Measurements from ENCODE around the gene ITSN1. TPM values are rescaled to one million over a fixed set of nuclear protein-coding genes. Genes with fewer than 3 reads are reported as not detected.

The ITSN1 gene
- total RNA-seq, 1 donor from 2014 or later = 4.5 TPM

DNA sequence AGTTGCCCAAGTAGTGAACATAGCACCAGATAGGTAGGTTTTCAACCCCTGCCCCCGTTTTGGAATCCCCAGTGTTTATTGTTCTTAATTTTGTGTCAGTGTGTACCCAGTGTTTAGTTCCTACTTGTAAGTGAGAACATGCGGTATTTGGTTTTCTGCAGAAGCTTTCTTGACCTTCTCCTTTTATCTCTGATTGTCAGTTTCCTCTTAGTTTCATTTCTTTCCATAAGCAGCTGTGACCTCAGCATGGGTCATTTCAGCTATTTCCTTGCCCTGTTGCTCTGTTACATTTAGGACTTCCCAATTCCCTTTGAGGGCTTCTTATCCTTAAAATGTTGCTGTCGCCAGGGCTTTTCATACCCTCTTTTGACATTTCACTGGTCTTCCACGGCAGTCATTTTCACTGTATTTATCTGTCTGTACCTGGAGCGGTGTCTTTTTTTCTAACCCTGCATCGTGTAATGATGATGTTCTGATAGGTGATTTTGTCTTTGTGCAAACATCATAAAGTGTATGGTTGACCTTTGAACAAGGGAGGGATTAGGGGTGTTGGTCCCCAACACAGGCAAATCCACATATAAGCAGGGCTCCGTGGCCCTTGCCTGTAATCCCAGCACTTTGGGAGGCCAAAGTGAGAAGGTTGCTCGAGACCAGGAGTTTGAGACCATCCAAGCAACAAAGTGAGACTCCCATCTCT lies 15.0 kb downstream of the ITSN1 start:
- Mint-ChIP-seq H3K4me3 (no peak overlapping the region), H3K9me3 (no peaks in the 10 kb centered on the region), H3K4me1 (ENCODE audit: low read depth) (no peaks in the 10 kb centered on the region), H3K27ac (no peak overlapping the region), H3K36me3 (ENCODE audit: low read depth) (no peaks in the 10 kb centered on the region), H3K27me3 (ENCODE audit: insufficient read depth) (peaks cover 2% of the 10 kb centered on the region)
- intact Hi-C loops (cut with micrococcal nuclease) = no loop called here
- no peak for DNase-seq (ENCODE audit: low spot score)

DNA sequence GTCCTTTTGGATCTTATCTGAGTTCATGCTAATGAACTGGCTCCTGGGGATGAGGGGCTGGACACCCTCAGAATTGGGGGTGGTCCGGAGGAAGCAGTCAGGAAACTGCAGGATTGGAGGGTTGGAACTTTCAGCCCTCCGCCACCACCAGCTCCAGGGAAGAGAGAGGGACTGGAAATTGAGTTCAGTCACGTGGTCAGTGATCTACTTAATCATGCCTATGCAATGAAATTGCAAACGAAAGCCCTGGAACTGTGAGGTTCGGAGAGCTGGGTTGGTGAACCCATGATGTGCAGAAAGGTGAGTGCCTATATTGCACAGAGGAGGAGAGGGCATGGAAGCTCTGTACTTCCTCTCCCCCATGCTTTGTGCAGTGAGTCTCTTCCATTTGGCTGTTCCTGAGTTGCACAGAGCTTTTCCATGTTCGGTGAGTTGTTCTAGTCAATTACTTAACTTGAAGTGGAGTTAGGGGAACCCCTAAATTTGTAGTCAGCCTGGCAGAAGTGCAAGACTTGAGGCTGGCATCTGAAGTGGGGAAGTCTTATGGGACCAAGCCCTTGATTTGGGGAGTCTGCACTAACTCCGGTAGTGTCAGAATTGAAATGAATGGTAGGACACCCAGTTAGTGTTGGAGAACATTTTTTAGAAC lies 16.7 kb downstream of the ITSN1 start:
- Mint-ChIP-seq H3K36me3 (ENCODE audit: low read depth) (no peaks in the 10 kb centered on the region), H3K27me3 (ENCODE audit: insufficient read depth) (peaks cover 2% of the 10 kb centered on the region), H3K4me1 (ENCODE audit: low read depth) (no peaks in the 10 kb centered on the region), H3K9me3 (no peaks in the 10 kb centered on the region), H3K27ac (no peak overlapping the region), H3K4me3 (no peak overlapping the region)
- intact Hi-C loops (cut with micrococcal nuclease) = no loop called here
- DNase-seq (ENCODE audit: low spot score) = no peak

- no peak overlapping the region for H3K27ac Mint-ChIP-seq
- H3K4me3 Mint-ChIP-seq = no peak overlapping the region
- H3K4me1 Mint-ChIP-seq (ENCODE audit: low read depth) = no peaks in the 10 kb centered on the region
- H3K36me3 Mint-ChIP-seq (ENCODE audit: low read depth) = no peaks in the 10 kb centered on the region
- no peak for DNase-seq (ENCODE audit: low spot score)
- no peaks in the 10 kb centered on the region for H3K9me3 Mint-ChIP-seq
- H3K27me3 Mint-ChIP-seq (ENCODE audit: insufficient read depth) = peaks cover 2% of the 10 kb centered on the region
- intact Hi-C loops (cut with micrococcal nuclease) = no loop called here
These were observed 17.3 kb downstream of the ITSN1 start for GRCh38 chr21:33659568-33659949.

DNA sequence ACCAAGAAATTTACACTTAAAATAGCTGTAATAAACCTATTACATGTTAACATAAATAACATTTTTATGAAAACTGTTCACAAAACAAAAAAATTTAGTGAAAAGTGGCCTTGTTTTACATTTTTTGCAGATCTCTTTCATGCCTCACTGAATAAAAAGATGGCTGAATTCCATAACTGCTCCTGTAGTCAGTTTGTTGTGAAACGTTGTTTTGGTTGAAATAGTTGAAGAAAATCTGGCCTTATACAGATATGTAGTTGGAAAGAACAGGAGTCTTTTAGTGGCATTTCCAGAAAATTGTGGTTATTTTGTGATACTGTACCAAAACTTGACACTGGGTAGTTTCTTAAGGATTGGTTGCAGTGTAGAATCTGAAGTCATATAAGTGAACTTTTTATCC lies 18.1 kb downstream of the ITSN1 start:
- no peak for DNase-seq (ENCODE audit: low spot score)
- Mint-ChIP-seq H3K9me3 (no peaks in the 10 kb centered on the region), H3K36me3 (ENCODE audit: low read depth) (no peaks in the 10 kb centered on the region), H3K27ac (no peak overlapping the region), H3K4me1 (ENCODE audit: low read depth) (no peaks in the 10 kb centered on the region), H3K4me3 (no peak overlapping the region), H3K27me3 (ENCODE audit: insufficient read depth) (no peaks in the 10 kb centered on the region)
- intact Hi-C loops (cut with micrococcal nuclease) = no loop called here

- no peak overlapping the region for H3K27ac Mint-ChIP-seq
These were observed 18.8 kb downstream of the ITSN1 start for GRCh38 chr21:33661146-33661545.

DNA sequence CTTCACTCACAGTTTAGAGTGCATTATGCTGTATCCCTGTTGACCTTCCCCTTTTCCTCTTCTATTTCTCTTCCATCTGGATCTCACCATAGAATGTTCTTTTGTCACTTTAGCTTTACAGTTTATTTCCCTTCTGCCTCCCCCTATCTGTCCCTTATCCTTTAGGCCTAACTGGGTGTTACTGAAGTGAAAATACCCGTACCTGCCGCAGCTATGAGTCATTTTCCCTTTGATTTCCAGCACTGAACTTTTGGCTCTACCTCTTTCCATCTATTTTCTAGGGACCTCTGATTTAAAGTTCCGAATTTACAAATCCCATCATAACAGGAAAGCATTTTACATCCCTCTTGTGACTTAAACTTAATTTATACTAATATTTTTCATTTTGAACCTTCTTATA lies 19.7 kb downstream of the ITSN1 start:
- H3K9me3 Mint-ChIP-seq = no peaks in the 10 kb centered on the region
- H3K36me3 Mint-ChIP-seq (ENCODE audit: low read depth) = no peaks in the 10 kb centered on the region
- intact Hi-C loops (cut with micrococcal nuclease) = no loop called here
- DNase-seq (ENCODE audit: low spot score) = no peak
- H3K27me3 Mint-ChIP-seq (ENCODE audit: insufficient read depth) = no peaks in the 10 kb centered on the region
- H3K27ac Mint-ChIP-seq = no peak overlapping the region
- H3K4me1 Mint-ChIP-seq (ENCODE audit: low read depth) = no peaks in the 10 kb centered on the region
- H3K4me3 Mint-ChIP-seq = no peak overlapping the region

More at GRCh38 chr21:33661146-33661545, 18.8 kb downstream of the ITSN1 start:
- no peaks in the 10 kb centered on the region for H3K9me3 Mint-ChIP-seq
- no peak overlapping the region for H3K4me3 Mint-ChIP-seq
- H3K4me1 Mint-ChIP-seq (ENCODE audit: low read depth) = no peaks in the 10 kb centered on the region
- DNase-seq (ENCODE audit: low spot score) = no peak
- intact Hi-C loops (cut with micrococcal nuclease) = no loop called here
- no peaks in the 10 kb centered on the region for H3K27me3 Mint-ChIP-seq (ENCODE audit: insufficient read depth)
- no peaks in the 10 kb centered on the region for H3K36me3 Mint-ChIP-seq (ENCODE audit: low read depth)

DNA sequence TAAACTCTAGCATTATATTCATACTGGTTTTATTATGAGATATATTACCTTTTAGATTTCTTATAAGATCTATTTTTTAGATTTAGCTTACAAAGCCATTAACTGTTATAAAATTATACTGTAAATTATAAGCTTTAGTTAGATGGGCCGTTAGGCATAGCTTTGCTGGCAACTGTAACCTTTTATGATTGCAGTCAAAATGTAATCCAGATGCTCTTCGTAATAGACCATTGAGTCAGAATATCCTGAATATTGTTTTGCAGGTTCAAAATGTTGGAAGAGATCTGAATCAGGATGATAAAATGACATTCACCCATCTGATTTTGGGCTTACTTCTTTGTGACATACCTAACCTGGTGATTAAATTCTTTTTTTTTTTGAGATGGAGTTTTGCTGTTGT lies 20.9 kb downstream of the ITSN1 start:
- Mint-ChIP-seq H3K9me3 (no peaks in the 10 kb centered on the region), H3K27me3 (ENCODE audit: insufficient read depth) (no peaks in the 10 kb centered on the region), H3K4me3 (no peak overlapping the region), H3K36me3 (ENCODE audit: low read depth) (no peaks in the 10 kb centered on the region), H3K4me1 (ENCODE audit: low read depth) (no peaks in the 10 kb centered on the region), H3K27ac (no peak overlapping the region)
- DNase-seq (ENCODE audit: low spot score) = no peak
- intact Hi-C loops (cut with micrococcal nuclease) = no loop called here

- H3K27ac Mint-ChIP-seq = no peak overlapping the region
- H3K4me1 Mint-ChIP-seq (ENCODE audit: low read depth) = no peaks in the 10 kb centered on the region
- no peaks in the 10 kb centered on the region for H3K36me3 Mint-ChIP-seq (ENCODE audit: low read depth)
- no peak overlapping the region for H3K4me3 Mint-ChIP-seq
- no peaks in the 10 kb centered on the region for H3K9me3 Mint-ChIP-seq
- DNase-seq (ENCODE audit: low spot score) = no peak
- intact Hi-C loops (cut with micrococcal nuclease) = no loop called here
- H3K27me3 Mint-ChIP-seq (ENCODE audit: insufficient read depth) = no peaks in the 10 kb centered on the region
These were observed 21.8 kb downstream of the ITSN1 start for GRCh38 chr21:33664135-33664534.

GRCh38 chr21:33666153-33666552 lies 23.9 kb downstream of the ITSN1 start:
- intact Hi-C loops (cut with micrococcal nuclease) = no loop called here
- no peaks in the 10 kb centered on the region for H3K9me3 Mint-ChIP-seq
- H3K4me3 Mint-ChIP-seq = no peak overlapping the region
- H3K27ac Mint-ChIP-seq = no peak overlapping the region
- DNase-seq (ENCODE audit: low spot score) = no peak
- H3K36me3 Mint-ChIP-seq (ENCODE audit: low read depth) = no peaks in the 10 kb centered on the region
- H3K4me1 Mint-ChIP-seq (ENCODE audit: low read depth) = no peaks in the 10 kb centered on the region
- H3K27me3 Mint-ChIP-seq (ENCODE audit: insufficient read depth) = peaks cover 2% of the 10 kb centered on the region

DNA sequence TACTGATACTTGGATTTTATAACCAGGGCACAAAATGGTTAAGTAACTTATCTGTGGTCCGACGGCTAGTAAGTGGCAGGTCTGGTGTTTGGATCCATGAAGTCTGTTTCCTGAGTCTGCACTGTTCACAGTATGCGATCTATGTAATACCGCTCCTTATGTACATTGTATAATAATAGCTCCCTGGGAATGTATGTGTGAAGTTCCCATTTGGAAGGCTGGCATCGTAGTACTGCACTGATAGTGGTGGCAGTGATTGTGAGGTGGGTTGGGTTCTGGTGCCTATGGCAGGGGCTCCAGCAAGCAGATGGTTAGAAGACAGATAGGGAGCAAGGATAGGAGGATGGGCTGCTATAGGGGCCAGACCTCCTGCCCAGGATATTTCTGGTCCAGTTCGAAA lies 25.3 kb downstream of the ITSN1 start:
- no peak overlapping the region for H3K27ac Mint-ChIP-seq
- H3K4me1 Mint-ChIP-seq (ENCODE audit: low read depth) = no peaks in the 10 kb centered on the region
- H3K27me3 Mint-ChIP-seq (ENCODE audit: insufficient read depth) = peaks cover 2% of the 10 kb centered on the region
- no peak overlapping the region for H3K4me3 Mint-ChIP-seq
- H3K36me3 Mint-ChIP-seq (ENCODE audit: low read depth) = no peaks in the 10 kb centered on the region
- no peaks in the 10 kb centered on the region for H3K9me3 Mint-ChIP-seq
- DNase-seq (ENCODE audit: low spot score) = no peak
- intact Hi-C loops (cut with micrococcal nuclease) = no loop called here

- H3K4me3 Mint-ChIP-seq = no peak overlapping the region
- no peaks in the 10 kb centered on the region for H3K4me1 Mint-ChIP-seq (ENCODE audit: low read depth)
- no peak overlapping the region for H3K27ac Mint-ChIP-seq
- H3K9me3 Mint-ChIP-seq = no peaks in the 10 kb centered on the region
- intact Hi-C loops (cut with micrococcal nuclease) = no loop called here
- DNase-seq (ENCODE audit: low spot score) = no peak
- H3K36me3 Mint-ChIP-seq (ENCODE audit: low read depth) = no peaks in the 10 kb centered on the region
- H3K27me3 Mint-ChIP-seq (ENCODE audit: insufficient read depth) = peaks cover 3% of the 10 kb centered on the region
These were observed 25.9 kb downstream of the ITSN1 start for GRCh38 chr21:33668180-33668579.

DNA sequence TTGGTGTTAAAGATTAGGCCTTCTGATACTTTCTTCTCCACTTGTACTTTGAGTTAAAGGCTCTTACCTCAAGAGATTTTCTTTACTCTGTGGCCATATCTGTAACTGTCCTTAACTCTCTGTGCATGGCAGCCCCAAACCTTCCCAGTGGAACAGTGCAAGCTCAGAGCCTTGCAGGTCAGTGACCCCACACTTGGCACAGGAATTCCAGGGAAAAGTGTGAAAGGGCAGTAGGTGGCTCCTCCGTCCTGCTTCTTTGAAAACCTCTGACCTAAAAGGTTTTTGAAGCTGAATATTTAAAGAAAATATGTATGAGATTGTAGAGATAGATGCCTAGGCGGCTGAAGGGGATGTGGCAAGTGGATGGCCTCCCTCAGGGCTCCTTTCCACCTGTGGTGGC lies 26.3 kb downstream of the ITSN1 start:
- Mint-ChIP-seq H3K27me3 (ENCODE audit: insufficient read depth) (peaks cover 5% of the 10 kb centered on the region), H3K9me3 (no peaks in the 10 kb centered on the region), H3K4me3 (no peak overlapping the region), H3K36me3 (ENCODE audit: low read depth) (no peaks in the 10 kb centered on the region), H3K27ac (no peak overlapping the region), H3K4me1 (ENCODE audit: low read depth) (no peaks in the 10 kb centered on the region)
- no peak for DNase-seq (ENCODE audit: low spot score)
- intact Hi-C loops (cut with micrococcal nuclease) = no loop called here

GRCh38 chr21:33670076-33670978 lies 28.0 kb downstream of the ITSN1 start:
- Mint-ChIP-seq H3K36me3 (ENCODE audit: low read depth) (no peaks in the 10 kb centered on the region), H3K4me1 (ENCODE audit: low read depth) (no peaks in the 10 kb centered on the region), H3K4me3 (no peak overlapping the region), H3K27ac (no peak overlapping the region), H3K27me3 (ENCODE audit: insufficient read depth) (peaks cover 8% of the 10 kb centered on the region), H3K9me3 (no peaks in the 10 kb centered on the region)
- intact Hi-C loops (cut with micrococcal nuclease) = no loop called here
- DNase-seq (ENCODE audit: low spot score) = no peak
